HT1080 (cell line): ENCODE data around the gene CALB2. TPM values are rescaled to one million over a fixed set of nuclear protein-coding genes. Genes with fewer than 3 reads are reported as not detected.
"Not testable (repeated sequence)": the region's sequence is repeated elsewhere in the genome, so short reads cannot be mapped to it uniquely, and the experiment has no call there.

ENCODE experiments used
- DNase-seq: peaks from one replicate; pipeline ENCODE4 v3.0.0-alpha.2; 2015; ENCODE audit warnings: low read depth
- polyA plus RNA-seq, 2 experiments: library from polyadenylated mRNA; depleted of rRNA; stranded (reverse); fragments of >200 nt; gene quantifications; 2 replicates each; pipeline ENCODE4 v1.2.3, GENCODE V29; 2015
- total RNA-seq: library from RNA; depleted of rRNA; stranded (reverse); fragments of >200 nt; shearing (Covaris generic); gene quantifications from 2 replicates; pipeline ENCODE4 v1.2.3, GENCODE V29; 2014; rRNA removed

The CALB2 gene
- total RNA-seq = 5.4 and 6.9 TPM in 2 replicates
- 11.2 and 14.5 TPM in 2 replicates for polyA plus RNA-seq (2015; cell fraction: cytosol; rRNA removed)
- polyA plus RNA-seq (2015; cell fraction: nucleus; rRNA removed) = 6.6 and 6.7 TPM in 2 replicates

GRCh38 chr16:71358464-71358998 lies at the start of gene CALB2:
Gene CALB2 (plus strand): TSS chr16:71358723. CDS start chr16:71358793, 70 bp downstream.
- DNase-seq = peak; percentile 59

DNA sequence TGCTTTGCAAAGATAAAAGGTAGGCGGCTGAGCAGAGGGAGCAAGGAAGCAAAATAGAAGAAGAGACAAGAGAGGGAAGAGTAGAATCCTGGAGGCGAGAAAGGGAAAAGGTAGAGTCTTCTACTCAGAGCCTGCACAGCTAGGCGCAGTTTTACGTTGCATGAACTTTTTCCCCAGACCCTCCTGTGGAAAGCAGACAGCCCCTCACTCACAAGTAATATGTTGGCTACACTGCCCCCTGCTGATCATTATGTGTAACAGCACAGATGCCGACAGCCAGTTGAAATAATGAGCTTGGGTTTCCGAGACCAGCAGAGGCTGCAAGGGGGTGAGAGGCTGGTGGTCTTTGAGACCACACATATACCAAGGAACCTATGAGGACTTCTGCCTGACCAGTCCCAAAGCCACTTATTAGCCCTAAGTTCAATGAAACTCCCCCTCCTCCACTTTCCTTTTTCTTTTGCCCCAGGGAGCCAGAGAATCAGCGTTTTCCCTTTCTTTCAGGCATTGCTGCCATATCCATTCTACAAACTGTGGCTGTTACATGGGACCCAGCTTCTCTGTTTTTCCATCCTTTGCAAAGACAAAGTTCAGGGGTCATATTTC lies 46.9 kb upstream of the CALB2 start:
- no peak for DNase-seq

- DNase-seq = not testable (repeated sequence)
Measured at GRCh38 chr16:71313591-71313990, 44.9 kb upstream of the CALB2 start.

DNA sequence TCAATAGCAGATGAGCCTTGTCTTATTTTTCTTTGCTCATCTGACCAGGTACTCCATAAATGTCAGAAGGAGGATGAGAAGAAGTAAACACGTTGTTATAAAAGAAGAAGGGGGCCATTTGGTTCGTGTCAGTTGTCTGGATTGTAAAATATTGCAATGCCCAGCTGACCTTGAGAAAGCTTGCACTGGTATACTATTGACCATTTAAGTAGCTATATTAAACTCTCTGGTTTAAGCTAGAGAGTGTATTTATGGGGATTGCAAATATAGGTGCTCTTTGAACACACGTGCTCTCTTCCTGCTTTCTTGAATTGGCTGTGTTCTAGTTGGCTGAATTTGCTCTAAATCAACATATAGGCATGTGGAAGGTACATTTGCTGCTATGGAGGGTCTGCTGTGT lies 43.3 kb upstream of the CALB2 start:
- DNase-seq = no peak

DNA sequence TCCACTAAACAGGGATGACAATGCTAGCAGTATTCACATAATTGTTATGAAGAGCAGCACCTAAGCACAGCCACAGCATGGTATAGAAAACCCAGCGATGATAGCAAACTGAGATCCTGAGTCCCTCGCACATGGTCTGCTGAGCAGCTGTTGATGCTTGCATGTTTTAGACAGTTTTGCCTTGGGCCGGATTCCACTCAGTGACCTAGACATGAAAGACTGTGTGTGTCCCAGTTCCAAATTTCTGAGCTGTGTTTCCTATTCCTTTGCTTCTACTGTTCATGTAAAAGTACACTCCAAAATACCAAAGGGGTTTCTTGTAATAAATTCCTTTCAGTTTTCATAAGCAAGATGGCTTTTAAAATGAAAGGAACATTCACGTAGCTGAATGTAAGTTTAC lies 38.5 kb upstream of the CALB2 start:
- DNase-seq = no peak

DNA sequence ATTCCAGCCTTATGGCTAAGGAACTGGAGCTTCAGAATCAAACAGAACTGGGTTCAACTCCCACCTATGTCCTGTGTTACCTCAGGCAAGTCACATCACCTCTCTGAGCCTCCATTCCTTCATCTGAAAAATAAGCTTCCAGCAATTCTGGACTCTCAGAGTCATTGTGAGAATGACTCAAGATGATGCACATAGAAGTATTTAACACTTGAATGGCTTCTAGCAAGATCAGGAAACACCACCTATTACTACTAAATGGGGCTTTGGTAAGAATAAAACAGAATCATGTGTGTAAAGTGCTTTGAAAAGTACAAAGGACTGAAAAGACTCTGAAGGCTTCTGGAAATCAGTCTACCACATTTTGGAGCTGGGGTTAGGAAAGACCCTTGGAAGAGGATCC lies 30.8 kb upstream of the CALB2 start:
- no peak for DNase-seq

- no peak for DNase-seq
Measured at GRCh38 chr16:71328151-71328550, 30.4 kb upstream of the CALB2 start.

- DNase-seq = no peak
Measured at GRCh38 chr16:71337631-71338030, 20.9 kb upstream of the CALB2 start.

DNA sequence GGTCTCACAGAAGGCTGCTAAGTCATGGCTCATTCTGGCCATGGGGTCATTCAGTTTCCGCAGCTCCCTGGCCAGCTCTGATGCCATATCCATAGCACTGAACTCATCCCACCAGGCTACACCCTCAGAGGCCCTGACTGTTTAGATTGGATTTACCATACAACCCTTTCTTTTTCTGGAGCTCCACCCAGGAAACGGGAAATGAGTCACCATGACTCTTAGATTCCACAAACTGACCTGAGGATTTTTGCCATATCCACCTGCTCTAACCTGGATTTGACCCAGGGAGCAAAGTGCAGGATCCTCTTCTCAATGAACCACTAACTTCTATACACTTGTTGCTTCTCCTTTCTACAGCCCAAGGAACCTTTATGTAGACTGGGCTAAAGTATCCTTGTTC lies 20.3 kb upstream of the CALB2 start:
- DNase-seq = peak; percentile 82

DNA sequence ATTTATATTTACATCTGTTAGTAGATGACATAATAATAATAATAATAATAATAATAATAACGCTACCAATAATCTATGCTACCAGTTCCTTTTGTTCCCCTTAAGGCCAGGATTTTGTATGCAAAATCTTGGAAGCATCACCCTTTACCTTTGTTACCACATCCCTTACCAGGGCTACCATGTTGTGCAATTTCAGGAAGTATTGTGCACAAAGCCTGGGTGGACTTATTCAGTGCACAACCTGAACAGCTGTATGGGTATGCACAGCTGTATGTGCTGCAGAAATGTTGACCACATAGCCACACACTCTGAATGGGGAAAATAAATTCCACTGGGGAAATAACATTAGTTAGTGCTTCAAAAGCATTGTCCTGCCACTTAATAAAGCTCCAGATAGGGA lies 19.9 kb upstream of the CALB2 start:
- no peak for DNase-seq

- no peak for DNase-seq
Measured at GRCh38 chr16:71339236-71340171, 19.0 kb upstream of the CALB2 start.

- no peak for DNase-seq
Measured at GRCh38 chr16:71340406-71340805, 18.1 kb upstream of the CALB2 start.

DNA sequence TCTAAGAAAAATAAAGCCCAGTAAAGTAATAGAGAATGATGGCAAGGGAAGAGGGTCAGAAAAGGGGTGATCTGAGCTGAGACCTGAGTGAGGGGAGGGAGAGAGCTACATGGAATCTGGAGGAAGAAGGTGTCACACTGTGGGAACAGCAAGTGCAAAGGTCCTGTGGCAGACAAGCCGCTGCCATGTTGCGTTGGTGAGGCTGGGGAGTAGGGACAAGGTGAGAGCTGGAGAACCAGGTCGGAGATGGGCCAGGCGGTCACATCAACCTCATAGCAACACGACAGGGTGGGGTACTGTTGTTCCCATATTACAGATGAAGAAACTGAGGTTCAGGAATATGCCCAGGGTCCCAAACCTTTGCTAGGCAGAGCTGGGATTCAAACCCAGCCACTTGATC lies 16.6 kb upstream of the CALB2 start:
- no peak for DNase-seq

GRCh38 chr16:71343078-71343477 lies 15.4 kb upstream of the CALB2 start:
- DNase-seq = no peak

- no peak for DNase-seq
Measured at GRCh38 chr16:71344315-71344905, 14.1 kb upstream of the CALB2 start.

- no peak for DNase-seq
Measured at GRCh38 chr16:71345031-71345430, 13.5 kb upstream of the CALB2 start.

GRCh38 chr16:71347146-71347545 lies 11.4 kb upstream of the CALB2 start:
- no peak for DNase-seq

GRCh38 chr16:71348262-71349085 lies 10.0 kb upstream of the CALB2 start:
- DNase-seq = no peak

DNA sequence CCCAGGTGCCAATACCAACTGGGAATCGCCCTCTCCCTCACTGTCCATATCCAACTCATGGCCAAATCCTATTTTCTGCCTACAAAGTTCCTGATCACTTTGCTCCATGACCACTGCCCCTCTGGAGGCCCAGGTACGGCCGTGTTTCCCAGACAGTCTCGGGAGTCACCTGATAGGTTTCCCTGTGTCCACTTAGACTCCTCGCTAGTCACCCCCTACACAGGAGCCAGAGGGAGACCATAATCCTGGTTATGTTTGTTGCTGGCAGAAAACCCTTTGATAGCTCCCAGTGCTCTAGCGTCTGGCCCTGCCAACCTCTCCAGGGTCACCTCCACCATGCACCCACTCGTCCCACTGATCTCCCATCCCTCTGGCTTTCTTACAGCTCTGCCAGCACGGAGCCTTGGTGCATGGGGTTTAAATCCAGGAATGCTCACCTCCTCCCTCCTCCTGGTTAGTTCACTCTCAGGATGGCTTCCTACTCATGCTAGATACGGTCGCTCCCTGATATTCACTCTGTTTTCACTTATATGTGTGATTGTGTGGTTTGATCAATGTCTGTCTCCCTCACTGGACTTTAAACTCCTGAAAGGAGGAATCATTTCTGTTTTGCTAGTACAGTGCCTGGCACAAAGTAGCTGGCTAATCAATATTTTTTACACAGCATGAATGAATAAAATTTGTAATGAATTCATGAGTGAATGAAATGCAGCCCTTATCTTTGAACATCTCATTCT lies 7.5 kb upstream of the CALB2 start:
- DNase-seq = no peak

DNA sequence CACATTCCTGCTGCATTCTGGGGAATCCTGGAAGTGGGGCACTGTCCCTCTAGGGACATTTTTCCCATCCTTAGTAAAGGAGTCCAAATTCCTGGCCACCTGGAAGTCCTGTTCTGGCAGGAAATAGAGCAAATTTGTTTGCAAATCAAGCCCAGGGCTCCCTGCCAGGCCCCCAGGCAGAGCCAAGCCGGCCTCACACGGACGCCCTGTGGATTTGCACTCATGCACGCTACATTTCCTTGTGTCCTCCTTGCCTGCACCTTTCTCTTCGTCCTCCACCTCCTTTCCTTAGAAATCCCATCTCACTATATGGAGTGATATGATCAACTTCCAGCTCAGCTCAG lies 7.0 kb upstream of the CALB2 start:
- DNase-seq = no peak
